ENCODE data around the gene RHBDF2. TPM values are rescaled to one million over a fixed set of nuclear protein-coding genes. Genes with fewer than 3 reads are reported as not detected.
"Not testable (repeated sequence)": the region's sequence is repeated elsewhere in the genome, so short reads cannot be mapped to it uniquely, and the experiment has no call there.

The RHBDF2 gene
- total RNA-seq, 1 experiment from 2014 or later, result 9.0 TPM

DNA sequence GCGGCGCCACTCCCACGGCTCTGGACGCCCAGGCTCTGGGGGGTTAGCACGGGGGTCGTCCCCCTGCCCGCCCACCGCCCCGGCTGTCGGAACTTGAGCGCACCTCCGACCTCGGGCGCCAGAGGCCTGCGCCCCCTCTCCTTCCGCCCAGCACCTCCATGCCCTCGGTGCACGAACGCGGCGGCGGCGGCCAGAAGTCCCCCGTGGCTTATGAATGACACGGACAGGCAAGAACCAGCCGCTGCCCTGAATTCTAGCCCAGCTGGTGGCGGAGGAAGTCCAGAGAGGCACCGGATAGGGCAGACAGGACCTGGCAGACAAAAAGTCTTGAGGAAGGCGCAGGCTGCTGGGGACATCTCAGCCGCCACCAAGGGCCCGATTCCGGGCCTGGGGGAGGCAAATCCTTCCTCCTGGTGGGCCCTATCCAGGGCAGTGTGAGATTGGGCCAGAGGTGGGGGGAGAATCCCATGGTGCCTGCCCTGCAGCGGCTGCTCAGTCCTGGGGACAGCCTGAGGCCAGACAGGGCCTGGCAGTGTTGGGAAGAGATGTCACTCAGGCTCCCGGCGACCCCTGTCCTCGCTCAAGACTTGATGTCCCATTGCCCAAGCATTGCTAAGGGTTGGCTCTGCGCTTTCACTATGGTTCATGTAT, 37.2 kb upstream of the RHBDF2 start:
- no peak for DNase-seq (ENCODE audit: low spot score)

DNA sequence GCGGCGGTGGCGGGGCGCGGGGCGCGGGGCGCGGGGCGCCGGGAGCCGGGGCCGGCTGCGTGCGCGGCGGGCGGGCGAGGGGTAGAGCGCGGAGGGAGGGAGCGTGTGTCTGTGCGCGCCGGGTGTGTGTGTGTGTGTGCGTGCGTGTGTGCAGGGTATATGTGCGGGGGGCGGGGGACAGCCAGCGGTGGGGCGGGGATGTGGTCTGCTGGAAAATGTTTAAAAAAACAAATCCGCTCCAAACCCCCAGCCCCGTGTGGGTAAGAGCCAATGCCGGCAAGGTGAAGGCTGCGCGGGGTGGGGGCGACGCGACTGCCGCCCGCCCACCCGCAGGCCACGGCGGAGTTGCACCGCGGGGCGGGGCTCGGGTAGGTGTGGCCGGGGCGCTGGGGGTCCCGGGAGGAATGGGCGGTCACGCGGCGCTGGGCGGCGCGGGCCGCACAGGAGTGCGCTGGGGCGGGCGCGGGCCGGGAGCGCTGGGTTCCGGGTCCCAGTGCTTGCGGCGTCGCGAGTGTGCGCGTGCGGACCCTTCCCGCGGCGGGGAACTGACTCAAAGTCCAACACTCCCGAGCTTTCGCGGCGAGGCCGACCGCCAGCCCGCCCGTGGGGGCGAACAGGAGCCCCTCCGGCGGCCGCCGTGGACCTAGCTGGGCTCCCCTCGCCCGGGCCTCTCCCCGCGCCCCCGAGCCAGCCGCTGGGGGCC, 36.5 kb upstream of the RHBDF2 start, which contains the start of gene CYGB:
TSS of gene CYGB (minus strand) at position 132 of the 703 bp plus-strand sequence. CDS start 167 bp downstream, outside the sequence.
- no peak for DNase-seq (ENCODE audit: low spot score)

DNA sequence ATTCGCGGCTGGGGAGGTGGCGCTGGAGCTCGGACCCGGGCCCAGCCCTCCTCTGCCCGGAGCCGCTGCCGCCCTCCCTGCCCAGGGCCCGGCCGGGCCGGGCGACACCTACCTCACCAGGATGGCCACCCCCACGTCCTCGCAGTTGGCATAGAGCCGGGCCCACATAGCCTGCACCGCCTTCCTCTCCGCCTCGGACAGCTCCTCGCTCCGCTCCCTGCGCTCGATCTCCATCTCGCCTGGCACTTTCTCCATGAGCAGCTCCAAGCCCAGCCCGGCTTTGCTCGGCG, 36.0 kb upstream of the RHBDF2 start:
- DNase-seq (ENCODE audit: low spot score), result no peak

DNA sequence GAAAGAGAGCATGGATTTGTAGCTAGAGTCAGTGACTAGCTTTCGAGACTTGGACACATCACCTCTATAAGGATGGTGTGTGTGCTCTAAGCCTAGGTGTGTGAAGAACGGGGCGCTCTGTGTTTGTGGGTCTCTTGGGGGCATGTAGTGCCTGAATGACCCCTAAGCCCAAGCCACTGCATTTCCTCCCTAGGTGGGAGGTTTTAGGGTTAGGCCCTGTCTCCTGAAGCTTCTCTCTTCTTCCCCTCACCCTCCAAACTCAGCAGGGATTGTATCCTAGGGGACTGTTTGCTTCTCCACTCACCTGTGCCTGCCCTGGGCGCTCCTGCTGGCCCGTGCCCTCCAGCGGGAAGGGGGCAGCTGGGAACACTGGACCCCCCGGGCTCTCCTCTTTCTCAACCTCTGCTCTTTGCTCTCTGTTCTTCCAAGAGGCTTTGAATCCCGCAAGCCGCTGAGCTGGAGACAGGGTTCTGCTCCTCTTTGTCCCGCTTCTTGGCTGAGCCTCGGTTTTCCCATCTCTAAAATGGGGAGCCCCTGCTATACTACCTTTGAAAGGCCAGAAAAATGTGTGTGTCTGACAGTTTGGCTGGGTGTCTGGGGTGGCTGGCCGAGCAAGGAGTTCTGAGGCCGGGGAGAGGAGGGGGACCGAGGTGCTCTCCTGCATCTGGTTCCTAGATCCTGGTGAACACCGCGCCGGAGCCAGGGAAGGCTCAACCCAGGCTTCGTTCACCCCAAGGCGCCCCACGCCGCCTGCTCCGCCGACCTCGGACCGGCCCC, 35.5 kb upstream of the RHBDF2 start:
- DNase-seq (ENCODE audit: low spot score), result no peak

GRCh38 chr17:76535788-76536510, 34.7 kb upstream of the RHBDF2 start:
- DNase-seq (ENCODE audit: low spot score), result no peak

DNA sequence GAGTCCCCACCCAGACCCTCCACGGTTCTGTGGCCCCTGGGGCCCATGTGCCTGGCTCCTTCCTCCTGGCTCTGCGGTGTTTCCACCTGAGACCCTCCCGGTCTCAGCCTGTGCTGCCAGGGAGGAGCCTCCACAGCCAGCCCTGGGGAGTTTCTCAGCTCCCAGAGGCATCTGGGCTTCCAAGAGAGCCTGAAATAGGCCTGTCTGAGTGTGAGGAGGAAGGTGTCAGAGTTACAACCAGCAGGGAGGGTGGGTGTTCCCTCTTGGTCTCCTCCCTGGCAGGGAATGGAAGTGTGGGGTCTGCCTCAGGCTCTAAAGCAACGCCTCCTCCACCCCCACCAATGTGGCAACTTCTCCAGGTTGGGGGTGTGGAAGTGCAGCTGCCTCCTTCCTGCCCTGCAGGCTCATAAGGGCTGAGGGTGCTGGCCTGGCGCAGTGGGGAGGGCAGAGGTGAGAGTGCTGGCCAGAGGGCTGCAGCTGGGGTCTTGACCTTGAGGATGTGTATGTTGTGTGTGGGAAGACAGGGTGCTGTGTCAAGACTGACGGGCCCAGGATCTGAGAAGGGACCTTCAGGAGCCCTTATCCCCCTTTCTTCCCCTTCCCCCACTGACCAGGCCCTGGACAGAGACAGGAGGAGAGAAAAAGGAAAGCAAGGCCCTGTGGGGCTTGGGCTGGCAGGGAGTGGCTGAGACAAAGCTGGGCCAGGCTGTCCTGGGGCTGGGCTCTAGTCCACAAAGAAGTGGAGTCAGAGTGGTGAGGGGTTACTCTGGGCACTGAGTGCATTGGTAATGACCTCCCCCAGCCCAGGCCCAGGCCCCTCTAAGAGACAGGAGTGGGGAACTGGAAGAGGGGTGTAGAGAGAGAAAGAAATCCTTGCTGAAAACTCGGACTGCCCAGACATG, 33.9 kb upstream of the RHBDF2 start:
- DNase-seq (ENCODE audit: low spot score), result no peak

DNA sequence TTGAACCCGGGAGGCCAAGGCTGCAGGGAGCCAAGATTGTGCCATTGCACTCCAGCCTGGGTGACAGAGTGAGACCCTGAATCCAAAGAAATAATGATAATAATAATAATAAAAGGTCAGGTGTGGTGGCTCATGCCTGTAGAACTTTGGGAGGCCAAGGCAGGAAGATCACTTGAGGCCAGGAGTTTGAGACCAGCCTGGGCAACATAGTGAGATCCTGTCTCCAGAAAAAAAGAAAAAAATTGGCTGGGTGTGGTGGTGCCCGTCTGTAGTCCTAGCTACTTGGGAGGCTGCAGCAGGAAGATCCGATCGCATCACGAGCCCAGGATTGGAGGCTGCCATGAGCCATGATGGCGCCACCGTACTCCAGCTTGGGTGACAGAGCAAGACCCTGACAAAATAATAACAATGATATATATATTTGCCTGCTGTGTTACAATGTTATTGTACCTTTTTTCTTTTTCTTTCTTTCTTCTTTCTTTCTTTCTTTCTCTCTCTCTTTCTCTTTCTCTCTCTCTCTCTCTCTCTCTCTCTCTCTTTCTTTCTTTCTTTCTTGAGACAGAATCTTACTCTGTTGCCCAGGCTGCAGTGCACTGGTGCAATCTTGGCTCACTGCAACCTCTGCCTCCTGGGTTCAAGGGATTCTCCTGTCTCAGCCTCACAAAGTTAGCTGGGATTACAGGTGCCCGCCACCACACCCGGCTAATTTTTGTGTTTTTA, 32.6 kb upstream of the RHBDF2 start:
- not testable (repeated sequence) for DNase-seq (ENCODE audit: low spot score)

GRCh38 chr17:76532072-76532651, 30.9 kb upstream of the RHBDF2 start:
- no peak for DNase-seq (ENCODE audit: low spot score)

DNA sequence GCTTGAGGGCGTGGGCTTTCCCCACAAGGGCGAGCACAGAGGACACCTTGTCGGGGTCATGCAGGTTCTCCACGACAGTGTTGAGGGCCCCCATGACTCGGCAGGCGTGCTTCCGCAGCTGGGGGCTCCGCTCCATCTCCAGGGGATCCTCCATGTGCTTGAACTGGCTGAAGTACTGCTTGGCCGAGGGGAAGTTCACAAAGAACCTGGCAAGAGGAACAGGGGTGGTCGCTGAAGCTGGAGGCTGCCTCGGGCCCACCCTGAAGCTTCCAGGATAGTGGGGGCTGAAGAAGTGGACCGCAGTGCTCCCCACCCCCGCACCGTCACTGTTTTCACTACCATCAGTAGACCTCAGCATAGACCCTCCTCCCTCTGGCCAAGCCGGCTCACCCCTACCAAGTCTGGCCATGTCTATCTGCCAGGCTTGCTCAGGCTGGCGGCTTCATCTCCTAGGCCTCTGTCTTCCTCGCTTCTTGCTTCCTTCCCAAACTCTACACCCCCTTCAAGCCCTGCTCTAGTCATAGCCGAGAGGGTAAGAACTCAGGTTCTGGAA, 30.3 kb upstream of the RHBDF2 start:
- DNase-seq (ENCODE audit: low spot score), result no peak

DNA sequence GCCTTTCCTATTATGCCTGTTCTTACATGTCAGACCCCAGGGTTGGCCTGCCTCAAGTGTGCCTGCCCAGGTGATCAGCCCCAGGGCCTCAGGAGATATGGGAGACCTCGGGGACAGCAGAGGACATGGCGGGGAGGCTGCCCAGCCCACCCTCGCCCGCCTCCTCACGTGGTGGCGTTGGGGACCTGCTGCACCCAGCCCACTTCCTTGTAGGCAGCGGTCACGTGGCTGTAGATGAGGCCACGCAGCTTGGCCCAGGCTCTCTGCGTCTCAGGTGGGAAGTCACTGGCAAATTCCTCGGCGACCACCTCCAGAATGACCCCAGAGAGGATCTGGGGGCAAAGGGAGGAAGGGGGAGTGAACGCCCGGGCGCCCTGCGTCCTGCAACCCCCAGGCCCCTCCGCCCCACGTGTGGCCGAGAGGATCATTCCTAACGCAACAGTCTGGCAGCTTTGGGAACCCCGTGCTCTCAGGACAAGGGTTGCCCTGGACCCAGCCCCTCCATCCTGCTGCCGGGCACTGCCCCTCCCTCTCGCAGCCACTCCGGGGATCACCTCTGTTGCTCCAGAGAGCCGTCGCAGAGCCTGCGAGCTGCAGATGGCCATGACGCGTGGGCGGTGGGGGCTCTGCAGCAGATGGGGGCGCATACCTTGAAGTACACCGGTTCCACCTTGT, 29.7 kb upstream of the RHBDF2 start:
- no peak for DNase-seq (ENCODE audit: low spot score)

- peak; percentile 54 for DNase-seq (ENCODE audit: low spot score)
Measured at GRCh38 chr17:76530095-76530723, 29.0 kb upstream of the RHBDF2 start.

DNA sequence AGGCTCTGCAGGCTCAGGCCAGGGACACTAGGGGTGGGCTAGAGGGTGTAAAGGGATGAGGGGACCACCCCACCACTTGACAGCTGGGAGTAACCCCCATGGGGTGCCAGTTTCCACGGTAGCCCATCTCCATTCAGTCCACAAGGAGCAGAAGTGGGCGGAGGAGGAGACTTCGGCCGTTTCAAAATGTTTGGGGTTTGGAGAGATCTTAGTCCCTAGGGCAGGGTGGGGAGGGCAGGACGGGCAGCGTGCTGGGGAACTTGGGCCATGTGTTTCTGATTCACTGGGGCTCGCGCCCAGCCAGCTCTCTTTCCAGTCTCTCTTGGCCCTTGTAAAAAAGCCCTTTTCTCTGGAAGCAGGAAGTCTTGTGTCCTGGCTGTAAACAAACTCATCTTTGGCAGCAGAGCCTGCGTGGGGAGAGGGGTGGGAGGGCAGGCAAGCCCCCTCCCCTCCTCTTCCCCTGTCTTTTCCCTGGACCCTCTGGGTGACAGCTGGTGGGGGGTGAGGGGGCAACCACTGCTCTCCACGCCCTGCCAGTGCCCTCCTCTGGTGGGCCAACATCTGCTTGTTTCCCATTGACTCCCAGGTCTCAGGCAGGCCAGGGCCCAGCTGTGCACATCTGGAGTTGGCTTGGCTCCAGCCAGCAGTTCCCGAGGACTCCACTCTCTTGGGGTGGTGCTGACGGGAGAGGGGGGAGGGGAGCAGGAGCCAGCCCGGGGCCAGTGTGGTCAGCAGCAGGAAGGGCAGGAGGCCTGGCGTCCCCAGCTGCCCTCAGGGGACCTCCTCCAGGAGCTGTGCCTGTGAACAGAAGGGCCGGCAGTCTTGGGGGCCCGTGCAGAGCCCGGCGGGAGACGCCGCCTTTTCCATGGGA, 28.2 kb upstream of the RHBDF2 start:
- peak; percentile 86 for DNase-seq (ENCODE audit: low spot score)

GRCh38 chr17:76528528-76529223, 27.5 kb upstream of the RHBDF2 start:
- DNase-seq (ENCODE audit: low spot score), result no peak

DNA sequence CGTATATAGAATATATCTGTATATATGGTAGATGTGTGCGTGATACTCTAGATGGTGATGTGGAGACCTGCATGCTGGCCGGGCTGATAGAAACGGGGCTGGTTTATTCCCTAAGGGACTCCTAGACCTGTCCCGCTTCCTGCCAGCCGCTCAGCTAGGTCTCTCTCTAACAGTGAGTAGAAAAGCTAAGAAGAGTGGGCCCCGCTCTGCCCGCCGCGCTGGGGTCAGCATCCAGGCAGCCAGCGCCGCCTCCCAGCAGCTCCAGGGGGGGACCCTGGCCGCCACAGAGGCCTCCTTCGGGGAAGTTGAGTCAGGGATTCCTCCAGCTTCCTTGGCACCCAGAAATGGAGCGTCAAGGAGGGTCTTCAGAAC, 26.9 kb upstream of the RHBDF2 start:
- no peak for DNase-seq (ENCODE audit: low spot score)

GRCh38 chr17:76527430-76528111, 26.3 kb upstream of the RHBDF2 start:
- DNase-seq (ENCODE audit: low spot score), result peak; percentile 78

DNA sequence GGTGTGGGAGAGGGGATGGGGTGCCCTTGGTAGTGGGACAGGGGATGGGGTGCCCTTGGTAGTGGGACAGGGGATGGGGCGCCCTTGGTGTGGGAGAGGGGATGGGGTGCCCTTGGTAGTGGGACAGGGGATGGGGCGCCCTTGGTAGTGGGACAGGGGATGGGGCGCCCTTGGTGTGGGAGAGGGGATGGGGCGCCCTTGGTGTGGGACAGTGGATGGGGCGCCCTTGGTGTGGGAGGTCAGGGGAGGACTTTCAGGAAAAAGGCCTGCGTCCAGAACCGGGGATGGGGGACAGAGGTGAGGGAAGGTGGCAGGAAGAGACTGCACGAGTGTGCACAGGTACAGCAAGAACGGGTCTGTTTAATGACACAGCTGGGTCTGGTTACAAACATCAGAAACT, 25.8 kb upstream of the RHBDF2 start:
- not testable (repeated sequence) for DNase-seq (ENCODE audit: low spot score)

GRCh38 chr17:76525513-76525833, 24.2 kb upstream of the RHBDF2 start:
- DNase-seq (ENCODE audit: low spot score), result not testable (repeated sequence)
